ENCODE results near the gene CCDC12. TPM values are rescaled to one million over a fixed set of nuclear protein-coding genes. Genes with fewer than 3 reads are reported as not detected.

Gene CCDC12
- total and polyA plus RNA-seq, 9 of the 15 experiments (the other 6 are each of a cell fraction or from before 2014, with no cell fraction given) = 8.9 to 201 (median 86.9) TPM

GRCh38 chr3:46976326-46977190, at the start of gene CCDC12 (continued):
- TF ChIP-seq MGA (IDR thresholded peaks at IDR 0.05) (no peak), DPF2 (IDR thresholded peaks at IDR 0.05) (peak; percentile 94; the same call in 1 of the 2 replicates), TEAD1 (CRISPR knock-in tag; IDR thresholded peaks at IDR 0.05) (peak; percentile 95 to 99), ATF4 (CRISPR knock-in tag; IDR thresholded peaks at IDR 0.05) (peak; percentile 32; the same call in 1 of the 2 replicates), TBP (optimal IDR thresholded peaks at IDR 0.05; ENCODE audit: low read depth, low read length) (peak; percentile 90), PHB (CRISPR knock-in tag; IDR thresholded peaks at IDR 0.05) (peak; percentile 44; the same call in 1 of the 2 replicates), TOE1 (IDR thresholded peaks at IDR 0.05; ENCODE audit: borderline replicate concordance) (peak; percentile 87), TOE1 (CRISPR knock-in tag; IDR thresholded peaks at IDR 0.05; ENCODE audit: borderline replicate concordance, low read depth) (no peak), IRF9 (tag; IDR thresholded peaks at IDR 0.05) (no peak), TEAD4 (IDR thresholded peaks at IDR 0.05; ENCODE audit: low read length) (peak; percentile 90), TEAD4 (CRISPR knock-in tag; IDR thresholded peaks at IDR 0.05; ENCODE audit: borderline replicate concordance) (peak; percentile 90; the same call in 1 of the 2 replicates), HNRNPK (IDR thresholded peaks at IDR 0.05; ENCODE audit: low read depth, low read length, poor library complexity, severe bottlenecking) (no peak), NFE2L1 (tag; IDR thresholded peaks at IDR 0.05; ENCODE audit: borderline replicate concordance, low read depth) (no peak), SMAD1 (IDR thresholded peaks at IDR 0.05; ENCODE audit: low read depth, low read length, partially characterized antibody) (peak; percentile 83)
